Measurements from ENCODE around the gene KCNMA1.

DNA sequence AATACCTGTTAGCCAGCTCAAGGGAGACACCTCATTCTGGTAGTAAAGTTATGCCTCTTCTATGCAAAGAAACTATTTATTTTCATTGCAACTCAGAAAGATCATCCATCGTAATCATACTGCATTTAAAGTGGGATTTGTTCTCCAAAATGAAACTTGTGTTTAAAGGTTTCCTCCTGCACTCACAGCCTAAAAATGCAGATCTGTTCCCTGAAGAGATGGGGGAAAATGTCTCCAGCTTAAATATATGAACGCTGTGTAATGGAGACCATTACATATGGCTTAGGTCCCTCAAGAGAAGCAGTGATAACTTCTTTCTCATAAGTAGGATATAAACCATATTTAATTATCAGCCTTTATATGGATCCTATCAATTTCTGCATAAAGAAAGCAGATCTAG lies 665.1 kb downstream of the KCNMA1 start:
- TF ChIP-seq GATA2 (IDR thresholded peaks at IDR 0.05; ENCODE audit: low read depth, low read length) (no peak), GATA3 (IDR thresholded peaks at IDR 0.05; ENCODE audit: low read depth, low read length) (no peak)

Measured in SH-SY5Y (cell line).